Mesenchymal stem cell (in vitro differentiated cells and primary cell): Measurements from ENCODE around the gene PPP1R12B.
"Not testable (repeated sequence)": the region's sequence is repeated elsewhere in the genome, so short reads cannot be mapped to it uniquely, and the experiment has no call there.

Experiments
- DNase-seq: peaks from one replicate; pipeline ENCODE4 v3.0.0-alpha.2; 2013
- H2AFZ ChIP-seq: one replicate; pipeline ENCODE4 v1.6.1; 2013; ENCODE audit warnings: low read depth, mild to moderate bottlenecking, control low read depth, inconsistent platforms, low read length, moderate library complexity
- H2AK5ac ChIP-seq: 2 replicates; pipeline ENCODE4 v1.6.1; 2013; ENCODE audit warnings: low read length, moderate library complexity, mild to moderate bottlenecking, inconsistent platforms; ENCODE audit not compliant: severe bottlenecking
- H2BK120ac ChIP-seq: one replicate; pipeline ENCODE4 v1.6.1; 2013; ENCODE audit warnings: low read depth, mild to moderate bottlenecking, inconsistent platforms, low read length, moderate library complexity
- H2BK12ac ChIP-seq, 2 experiments: one replicate each; pipeline ENCODE4 v1.6.1; 2013; ENCODE audit warnings: inconsistent platforms in 2 of 2, low read length in 2 of 2, mild to moderate bottlenecking in 2 of 2, moderate library complexity in 2 of 2, control low read depth in 1 of 2
- H2BK15ac ChIP-seq: one replicate; pipeline ENCODE4 v1.6.1; 2013; ENCODE audit warnings: mild to moderate bottlenecking, low read depth, inconsistent platforms; ENCODE audit not compliant: poor library complexity, severe bottlenecking
- H2BK5ac ChIP-seq: 2 replicates; pipeline ENCODE4 v1.6.1; 2013; ENCODE audit warnings: low read depth, mild to moderate bottlenecking, low read length, control low read depth, inconsistent platforms; ENCODE audit not compliant: poor library complexity, severe bottlenecking
- H3K14ac ChIP-seq, 2 experiments: one replicate each; pipeline ENCODE4 v1.6.1; 2013; ENCODE audit warnings: inconsistent platforms in 2 of 2, low read length in 2 of 2, control low read depth in 1 of 2, mild to moderate bottlenecking in 1 of 2, moderate library complexity in 1 of 2
- H3K18ac ChIP-seq, 2 experiments: one replicate each; pipeline ENCODE4 v1.6.1; 2013; ENCODE audit warnings: inconsistent platforms in 2 of 2, low read length in 2 of 2, control low read depth in 1 of 2, low read depth in 1 of 2, mild to moderate bottlenecking in 1 of 2
- H3K23ac ChIP-seq, 2 experiments: one replicate each; pipeline ENCODE4 v1.6.1; 2013; ENCODE audit warnings: inconsistent platforms in 2 of 2, low read length in 2 of 2, mild to moderate bottlenecking in 2 of 2, moderate library complexity in 2 of 2, control low read depth in 1 of 2
- H3K27ac ChIP-seq: 2 replicates; pipeline ENCODE4 v1.5.1; 2013; ENCODE audit warnings: mild to moderate bottlenecking, moderate library complexity, low read length, control low read depth, inconsistent platforms; ENCODE audit not compliant: poor library complexity, severe bottlenecking
- H3K27me3 ChIP-seq, 2 experiments: 2 replicates each; pipeline versions ENCODE4 v1.6.1 to v1.7.0; 2013; ENCODE audit warnings: low read length in 2 of 2, mild to moderate bottlenecking in 2 of 2, moderate library complexity in 2 of 2, control low read depth in 1 of 2, inconsistent platforms in 1 of 2; ENCODE audit not compliant: control insufficient read depth in 1 of 2, insufficient read depth in 1 of 2
- H3K36me3 ChIP-seq, 2 experiments: 2 replicates each; pipeline versions ENCODE4 v1.6.1 to v1.7.0; 2013; ENCODE audit warnings: low read length in 2 of 2, control low read depth in 1 of 2, inconsistent platforms in 1 of 2, low read depth in 1 of 2, mild to moderate bottlenecking in 1 of 2; ENCODE audit not compliant: insufficient read depth in 2 of 2, control insufficient read depth in 1 of 2
- H3K4ac ChIP-seq, 2 experiments: one replicate each; pipeline ENCODE4 v1.6.1; 2013; ENCODE audit warnings: inconsistent platforms in 2 of 2, low read length in 2 of 2, mild to moderate bottlenecking in 2 of 2, moderate library complexity in 2 of 2, control low read depth in 1 of 2, low read depth in 1 of 2
- H3K4me1 ChIP-seq: 2 replicates; pipeline ENCODE4 v1.6.1; 2013; ENCODE audit warnings: low read depth, low read length, control low read depth; ENCODE audit not compliant: control insufficient read depth, insufficient read depth
- H3K4me2 ChIP-seq: 2 replicates; pipeline ENCODE4 v1.6.1; 2013; ENCODE audit warnings: low read length, mild to moderate bottlenecking, inconsistent platforms; ENCODE audit not compliant: poor library complexity, severe bottlenecking
- H3K4me3 ChIP-seq, 2 experiments: 2 replicates each; pipeline versions ENCODE4 v1.5.1 to v1.7.0; 2013; ENCODE audit warnings: low read length in 2 of 2, mild to moderate bottlenecking in 2 of 2, control low read depth in 1 of 2, low read depth in 1 of 2; ENCODE audit not compliant: insufficient read depth in 1 of 2
- H3K79me1 ChIP-seq: replicated peaks from 2 replicates; pipeline ENCODE4 v1.6.1; 2013; ENCODE audit warnings: mild to moderate bottlenecking, control low read depth, low read length, inconsistent platforms; ENCODE audit not compliant: poor library complexity, severe bottlenecking
- H3K9ac ChIP-seq: 2 replicates; pipeline ENCODE4 v1.7.0; 2013; ENCODE audit warnings: mild to moderate bottlenecking, low read length, moderate library complexity
- H3K9me3 ChIP-seq: 2 replicates; pipeline ENCODE4 v1.7.0; 2013; ENCODE audit warnings: mild to moderate bottlenecking, low read length; ENCODE audit not compliant: control insufficient read depth
- H4K8ac ChIP-seq: one replicate; pipeline ENCODE4 v1.6.1; 2013; ENCODE audit warnings: inconsistent platforms, mild to moderate bottlenecking, low read length, moderate library complexity
- H4K91ac ChIP-seq: one replicate; pipeline ENCODE4 v1.6.1; 2013; ENCODE audit warnings: mild to moderate bottlenecking, low read length, inconsistent platforms
- WGBS: methylation state at CpG from one replicate; pipeline ENCODE4 v1.1.7; 2013; ENCODE audit warnings: mixed read lengths; 5-methylcytosine and 5-hydroxymethylcytosine counted together

Gene PPP1R12B

DNA sequence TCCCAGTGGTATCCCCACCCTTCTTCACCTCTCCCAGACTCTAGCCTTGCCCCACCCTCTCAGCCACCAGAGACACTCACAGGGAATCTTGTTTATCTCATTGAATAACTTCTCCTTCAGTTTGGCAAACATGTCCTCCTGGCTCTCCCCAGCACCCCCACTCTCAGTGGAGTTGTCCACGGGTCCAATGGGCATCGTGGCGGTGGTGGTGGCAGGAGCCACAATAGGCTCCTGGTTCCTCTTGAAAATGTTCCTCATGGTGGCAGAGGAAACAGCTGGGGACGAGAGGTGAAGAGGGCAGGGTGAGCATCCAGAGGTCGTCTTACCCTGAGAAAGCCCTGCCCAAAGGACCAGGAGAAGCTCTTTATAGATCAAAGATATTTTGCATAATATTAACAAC is 257.0 kb downstream of the PPP1R12B start:
- Histone ChIP-seq H3K4ac (no peak overlapping the region), H3K4me3 (no peak overlapping the region), H2BK15ac (no peak overlapping the region), H2BK120ac (no peak overlapping the region), H3K36me3 (no peaks in the 10 kb centered on the region), H3K14ac (no peak overlapping the region), H2AK5ac (no peak overlapping the region), H4K91ac (no peak overlapping the region), H2BK12ac (no peak overlapping the region), H3K4me1 (no peaks in the 10 kb centered on the region), H3K27me3 (no peaks in the 10 kb centered on the region), H3K4me2 (no peak overlapping the region), H3K79me1 (no peaks in the 10 kb centered on the region), H3K9me3 (no peaks in the 10 kb centered on the region), H3K9ac (no peak overlapping the region), H3K18ac (no peak overlapping the region), H3K27ac (no peak overlapping the region), H2BK5ac (no peak overlapping the region), H2AFZ (no peak overlapping the region), H3K23ac (no peak overlapping the region), H4K8ac (no peak overlapping the region)
- 91% methylated on average over 4 of the region's 5 CpGs for WGBS
- DNase-seq: no peak

DNA sequence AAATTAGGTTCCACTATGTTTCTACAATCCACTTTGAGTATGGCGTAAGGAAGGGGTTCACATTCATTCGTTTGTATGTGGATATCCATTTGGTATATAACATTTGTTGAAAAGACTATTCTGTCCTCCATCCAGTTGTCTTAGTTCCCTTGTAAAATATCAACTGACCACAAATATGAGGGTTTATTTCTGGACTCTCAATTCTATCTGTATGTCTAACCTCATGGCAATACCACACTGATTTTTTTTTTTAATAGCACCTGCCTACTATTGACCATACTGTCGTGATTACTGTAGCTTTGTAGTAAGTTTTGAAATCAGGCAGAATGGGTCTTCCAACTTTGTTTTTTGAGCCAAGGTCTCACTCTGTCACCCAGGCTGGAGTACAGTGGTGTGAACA is 263.5 kb downstream of the PPP1R12B start:
- H4K8ac ChIP-seq, H3K4me2 ChIP-seq, H4K91ac ChIP-seq, H3K79me1 ChIP-seq, H3K9me3 ChIP-seq, H2BK15ac ChIP-seq, H2BK120ac ChIP-seq, H2AFZ ChIP-seq, H3K4me3 ChIP-seq, H3K23ac ChIP-seq, H3K9ac ChIP-seq, H3K36me3 ChIP-seq, H3K27ac ChIP-seq, H3K18ac ChIP-seq, H2BK5ac ChIP-seq, DNase-seq, H2BK12ac ChIP-seq, H2AK5ac ChIP-seq, H3K27me3 ChIP-seq, H3K14ac ChIP-seq, H3K4ac ChIP-seq: not testable (repeated sequence)
- WGBS: 92% methylated on average over 1 of the region's 3 CpGs
- peaks cover 25% of the 10 kb centered on the region for H3K4me1 ChIP-seq

DNA sequence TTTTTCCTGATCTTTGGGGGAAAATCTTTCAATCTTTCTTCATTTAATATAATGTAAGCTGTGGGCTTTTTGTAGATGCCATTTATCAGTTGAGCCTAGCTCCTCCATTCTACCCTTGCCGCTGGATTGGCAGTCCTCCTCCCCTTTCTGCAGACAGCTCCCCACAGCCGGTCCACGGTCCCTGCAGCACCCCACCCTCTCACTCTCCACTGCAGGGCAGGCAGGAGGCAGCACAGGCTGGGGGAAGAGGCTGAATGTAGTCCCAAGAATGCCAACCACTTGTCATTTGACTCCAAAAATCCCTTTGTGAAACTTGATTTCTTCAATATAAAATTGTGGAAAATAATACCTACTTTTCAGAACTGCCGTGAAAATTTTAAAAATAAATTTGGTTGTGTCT is 265.1 kb downstream of the PPP1R12B start:
- Histone ChIP-seq H2AK5ac (no peak overlapping the region), H3K9me3 (no peaks in the 10 kb centered on the region), H3K23ac (no peak overlapping the region), H3K18ac (peak overlapping the region in 1 of 2 experiments; percentile 34), H3K4me2 (no peak overlapping the region), H3K4ac (no peak overlapping the region), H3K14ac (peak overlapping the region in 1 of 2 experiments; percentile 89), H2BK12ac (peak overlapping the region in 1 of 2 experiments; percentile 77), H2AFZ (no peak overlapping the region), H3K27ac (no peak overlapping the region), H4K91ac (no peak overlapping the region), H2BK15ac (no peak overlapping the region), H3K79me1 (no peaks in the 10 kb centered on the region), H3K36me3 (no peaks in the 10 kb centered on the region), H3K9ac (no peak overlapping the region), H3K4me1 (peaks cover 30% of the 10 kb centered on the region), H4K8ac (no peak overlapping the region), H2BK120ac (no peak overlapping the region), H3K27me3 (no peaks in the 10 kb centered on the region), H2BK5ac (no peak overlapping the region), H3K4me3 (no peak overlapping the region)
- DNase-seq: no peak
- 97% methylated on average over 4 of the region's 4 CpGs for WGBS

DNA sequence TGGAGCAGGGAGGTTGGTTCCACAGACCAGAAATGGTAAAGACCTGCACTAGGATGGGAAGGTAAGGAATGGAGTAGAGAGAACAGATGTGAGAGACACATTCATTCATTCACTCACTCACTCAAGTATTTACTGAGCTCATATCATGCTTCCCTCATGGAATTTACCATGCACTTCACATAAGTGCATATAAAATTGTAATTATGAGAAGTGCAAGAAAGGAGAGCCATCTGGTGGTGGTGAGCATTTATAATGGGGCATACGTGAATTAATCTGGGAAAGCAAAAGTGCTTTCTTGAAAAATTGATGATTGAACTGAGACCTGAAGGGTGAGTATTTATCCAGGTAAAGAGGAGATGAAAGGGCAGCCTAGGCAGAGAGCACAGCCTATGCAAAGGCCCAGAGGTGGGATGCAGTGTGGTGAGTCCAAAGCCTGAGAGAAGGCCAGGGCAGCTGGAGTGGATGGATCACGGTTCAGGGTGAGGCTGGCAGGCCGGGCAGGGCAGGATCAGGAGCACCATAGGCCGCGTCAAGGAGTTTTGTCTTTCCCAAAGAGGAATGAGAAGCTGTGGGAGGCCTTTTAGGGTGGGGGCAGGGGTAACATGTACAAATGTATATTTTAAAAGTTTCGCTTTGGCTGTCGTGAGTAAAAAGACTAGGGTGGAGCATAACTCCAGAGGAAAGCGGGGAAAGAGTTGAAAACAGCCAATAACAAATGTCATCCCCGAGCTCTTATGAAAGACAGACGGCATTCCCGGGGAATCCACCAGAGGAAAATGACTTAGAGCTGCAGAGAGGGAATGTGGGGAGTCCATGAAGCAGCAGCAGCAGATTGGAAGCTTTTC is 266.1 kb downstream of the PPP1R12B start:
- H3K23ac ChIP-seq, H2BK5ac ChIP-seq, H3K36me3 ChIP-seq, H2AFZ ChIP-seq, H3K4me2 ChIP-seq, H3K9me3 ChIP-seq, H3K79me1 ChIP-seq, H3K9ac ChIP-seq, H3K4me3 ChIP-seq, H3K27me3 ChIP-seq: not testable (repeated sequence)
- peak; percentile 70 for DNase-seq
- peak overlapping the region; percentile 84 for H4K8ac ChIP-seq
- peak overlapping the region; percentile 80 for H3K27ac ChIP-seq
- peak overlapping the region; percentile 62 for H2AK5ac ChIP-seq
- peak overlapping the region; percentile 61 for H2BK120ac ChIP-seq
- peak overlapping the region; percentile 86 for H4K91ac ChIP-seq
- H2BK15ac ChIP-seq: peak overlapping the region; percentile 48
- H2BK12ac ChIP-seq: peak overlapping the region; percentile 89 to 97
- 48% methylated on average over 11 of the region's 11 CpGs for WGBS
- peak overlapping the region in 1 of 2 experiments; percentile 67 for H3K4ac ChIP-seq
- peaks cover 39% of the 10 kb centered on the region for H3K4me1 ChIP-seq
- H3K18ac ChIP-seq: peak overlapping the region; percentile 62 to 80
- peak overlapping the region in 1 of 2 experiments; percentile 41 for H3K14ac ChIP-seq
